Keratinocyte (primary cell): Measurements from ENCODE around the gene ENTPD5.

Experiments
- EZH2 ChIP-seq: IDR thresholded peaks from one replicate; pipeline ENCODE4 v1.6.1; 2012; ENCODE audit warnings: inconsistent platforms, mild to moderate bottlenecking, low read length, moderate library complexity
- TF ChIP-seq, protein P1 (sequence below), 3 experiments: IDR thresholded peaks in 1 of 3; conservative IDR thresholded peaks in 1 of 3; optimal IDR thresholded peaks in 1 of 3; 2 replicates in 2 of 3; 3 replicates in 1 of 3; pipeline versions ENCODE3 to v1.5.1; 2011; ENCODE audit warnings: low read length in 3 of 3, mild to moderate bottlenecking in 3 of 3, moderate library complexity in 2 of 3, control low read depth in 1 of 3, inconsistent platforms in 1 of 3; ENCODE audit not compliant: insufficient read depth in 2 of 3; ENCODE audit errors: extremely low read depth in 1 of 3

DNA sequence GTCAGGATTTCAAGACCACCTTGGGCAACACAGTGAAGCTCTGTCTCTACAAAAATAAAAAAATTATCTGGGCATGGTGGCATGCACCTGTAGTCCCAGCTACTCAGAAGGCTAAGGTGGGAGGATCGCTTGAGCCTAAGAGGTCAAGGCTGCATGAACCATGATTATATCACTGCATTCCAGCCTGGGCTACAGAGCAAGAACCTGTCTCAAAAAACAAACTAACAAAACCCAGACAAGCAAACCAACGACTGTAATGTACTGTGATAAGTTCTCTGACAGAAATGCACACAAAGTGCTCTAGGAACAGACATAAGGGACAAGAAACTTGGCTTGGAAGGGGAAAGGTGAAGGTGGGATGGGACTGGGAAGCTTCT, 22.4 kb downstream of the ENTPD5 start:
- TF ChIP-seq, protein P1, sequence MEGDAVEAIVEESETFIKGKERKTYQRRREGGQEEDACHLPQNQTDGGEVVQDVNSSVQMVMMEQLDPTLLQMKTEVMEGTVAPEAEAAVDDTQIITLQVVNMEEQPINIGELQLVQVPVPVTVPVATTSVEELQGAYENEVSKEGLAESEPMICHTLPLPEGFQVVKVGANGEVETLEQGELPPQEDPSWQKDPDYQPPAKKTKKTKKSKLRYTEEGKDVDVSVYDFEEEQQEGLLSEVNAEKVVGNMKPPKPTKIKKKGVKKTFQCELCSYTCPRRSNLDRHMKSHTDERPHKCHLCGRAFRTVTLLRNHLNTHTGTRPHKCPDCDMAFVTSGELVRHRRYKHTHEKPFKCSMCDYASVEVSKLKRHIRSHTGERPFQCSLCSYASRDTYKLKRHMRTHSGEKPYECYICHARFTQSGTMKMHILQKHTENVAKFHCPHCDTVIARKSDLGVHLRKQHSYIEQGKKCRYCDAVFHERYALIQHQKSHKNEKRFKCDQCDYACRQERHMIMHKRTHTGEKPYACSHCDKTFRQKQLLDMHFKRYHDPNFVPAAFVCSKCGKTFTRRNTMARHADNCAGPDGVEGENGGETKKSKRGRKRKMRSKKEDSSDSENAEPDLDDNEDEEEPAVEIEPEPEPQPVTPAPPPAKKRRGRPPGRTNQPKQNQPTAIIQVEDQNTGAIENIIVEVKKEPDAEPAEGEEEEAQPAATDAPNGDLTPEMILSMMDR (optimal IDR thresholded peaks at IDR 0.05 in 1 of 3, IDR thresholded peaks at IDR 0.05 in 1 of 3, conservative IDR thresholded peaks at IDR 0.05 in 1 of 3; ENCODE audit: extremely low read depth in 1 of 3, insufficient read depth in 2 of 3, low read length in 3 of 3) = no peak
- TF ChIP-seq EZH2 = no peak
